MM.1S (cell line): ENCODE data around the gene SFTPB.
A peak's percentile ranks its signal among the peaks of the same experiment; 100 is the strongest.

Experiments used
- DNase-seq: peaks from one replicate; pipeline ENCODE4 v3.0.0-alpha.2; 2015
- H2AFZ ChIP-seq: fragments of 300-600 bp; sonication (generic); 2 replicates; pipeline ENCODE4 v1.6.0; 2016; ENCODE audit warnings: antibody characterized with exemption, low read length
- H3F3A ChIP-seq: fragments of 300-600 bp; sonication (generic); 2 replicates; pipeline ENCODE4 v1.6.1; 2016; ENCODE audit warnings: mild to moderate bottlenecking, antibody characterized with exemption, low read length, moderate library complexity, mixed read lengths; ENCODE audit not compliant: insufficient read depth
- H3K27ac ChIP-seq: fragments of 300-600 bp; sonication (generic); 2 replicates; pipeline ENCODE4 v1.5.1; 2016; ENCODE audit warnings: mild to moderate bottlenecking, low read length
- H3K27me3 ChIP-seq: fragments of 300-600 bp; sonication (generic); replicated peaks from 2 replicates; pipeline ENCODE4 v1.6.0; 2016; ENCODE audit warnings: low read length; ENCODE audit not compliant: insufficient read depth
- H3K36me3 ChIP-seq: fragments of 300-600 bp; sonication (generic); replicated peaks from 2 replicates; pipeline ENCODE4 v1.6.1; 2016; ENCODE audit warnings: mild to moderate bottlenecking, low read length, mixed read lengths; ENCODE audit not compliant: insufficient read depth
- H3K4me1 ChIP-seq: fragments of 300-600 bp; sonication (generic); 2 replicates; pipeline ENCODE4 v1.6.1; 2016; ENCODE audit warnings: low read length, mixed read lengths
- H3K4me2 ChIP-seq: fragments of 300-600 bp; sonication (generic); 2 replicates; pipeline ENCODE4 v1.6.0; 2016; ENCODE audit warnings: low read depth, low read length
- H3K4me3 ChIP-seq: fragments of 300-600 bp; sonication (generic); 2 replicates; pipeline ENCODE4 v1.5.1; 2016; ENCODE audit warnings: low read length, mixed read lengths
- H3K79me2 ChIP-seq: fragments of 300-600 bp; sonication (generic); 2 replicates; pipeline ENCODE4 v1.6.1; 2016; ENCODE audit warnings: mixed run types, low read length, mixed read lengths
- H3K9ac ChIP-seq: fragments of 300-600 bp; sonication (generic); 2 replicates; pipeline ENCODE4 v1.6.1; 2016; ENCODE audit warnings: low read length, mixed read lengths
- H3K9me2 ChIP-seq: fragments of 300-600 bp; sonication (generic); replicated peaks from 2 replicates; pipeline ENCODE4 v1.6.1; 2016; ENCODE audit warnings: mild to moderate bottlenecking, low read length, mixed read lengths; ENCODE audit not compliant: insufficient read depth
- H3K9me3 ChIP-seq: fragments of 300-600 bp; sonication (generic); replicated peaks from 2 replicates; pipeline ENCODE4 v1.6.1; 2016; ENCODE audit warnings: mild to moderate bottlenecking, low read length, mixed read lengths; ENCODE audit not compliant: insufficient read depth
- H4K20me1 ChIP-seq: fragments of 300-600 bp; sonication (generic); 2 replicates; pipeline ENCODE4 v1.6.1; 2016; ENCODE audit warnings: mild to moderate bottlenecking, low read length, moderate library complexity, mixed read lengths; ENCODE audit not compliant: insufficient read depth
- EZH2 ChIP-seq: fragments of 300-600 bp; sonication (generic); optimal IDR thresholded peaks from 2 replicates; pipeline ENCODE3; 2017; ENCODE audit warnings: low read depth, mild to moderate bottlenecking, antibody characterized with exemption, low read length, mixed read lengths
- EZH2phosphoT487 ChIP-seq: fragments of 300-600 bp; sonication (generic); IDR thresholded peaks from 2 replicates; pipeline ENCODE4 v1.6.1; 2018; ENCODE audit warnings: antibody characterized with exemption, low read length
- TF ChIP-seq, protein P1 (sequence below): fragments of 300-600 bp; sonication (generic); IDR thresholded peaks from 2 replicates; pipeline ENCODE4 v1.5.1; 2016; ENCODE audit warnings: antibody characterized with exemption, low read length, mixed read lengths

Gene SFTPB

DNA sequence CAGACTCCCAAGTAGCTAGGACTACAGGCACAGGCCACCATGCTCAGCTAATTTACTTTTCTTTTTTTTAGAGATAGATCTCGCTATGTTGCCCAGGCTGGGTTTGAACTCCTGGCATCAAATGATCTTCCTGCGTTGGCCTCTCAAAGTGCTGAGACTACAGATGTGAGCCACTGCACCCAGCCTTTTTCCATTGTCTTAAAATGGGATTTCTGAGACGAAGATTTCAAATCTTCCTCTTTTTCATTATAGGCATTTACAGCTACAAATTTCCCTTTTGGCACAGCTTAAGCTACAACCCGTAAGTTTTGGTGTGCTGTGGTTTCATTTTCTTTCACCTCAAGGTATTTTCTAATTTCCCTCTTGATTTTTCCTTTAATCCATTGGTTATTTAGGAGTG lies 34.8 kb upstream of the SFTPB start:
- TF ChIP-seq, protein P1, sequence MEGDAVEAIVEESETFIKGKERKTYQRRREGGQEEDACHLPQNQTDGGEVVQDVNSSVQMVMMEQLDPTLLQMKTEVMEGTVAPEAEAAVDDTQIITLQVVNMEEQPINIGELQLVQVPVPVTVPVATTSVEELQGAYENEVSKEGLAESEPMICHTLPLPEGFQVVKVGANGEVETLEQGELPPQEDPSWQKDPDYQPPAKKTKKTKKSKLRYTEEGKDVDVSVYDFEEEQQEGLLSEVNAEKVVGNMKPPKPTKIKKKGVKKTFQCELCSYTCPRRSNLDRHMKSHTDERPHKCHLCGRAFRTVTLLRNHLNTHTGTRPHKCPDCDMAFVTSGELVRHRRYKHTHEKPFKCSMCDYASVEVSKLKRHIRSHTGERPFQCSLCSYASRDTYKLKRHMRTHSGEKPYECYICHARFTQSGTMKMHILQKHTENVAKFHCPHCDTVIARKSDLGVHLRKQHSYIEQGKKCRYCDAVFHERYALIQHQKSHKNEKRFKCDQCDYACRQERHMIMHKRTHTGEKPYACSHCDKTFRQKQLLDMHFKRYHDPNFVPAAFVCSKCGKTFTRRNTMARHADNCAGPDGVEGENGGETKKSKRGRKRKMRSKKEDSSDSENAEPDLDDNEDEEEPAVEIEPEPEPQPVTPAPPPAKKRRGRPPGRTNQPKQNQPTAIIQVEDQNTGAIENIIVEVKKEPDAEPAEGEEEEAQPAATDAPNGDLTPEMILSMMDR: no peak
- TF ChIP-seq EZH2phosphoT487 (no peak), EZH2 (no peak)
- Histone ChIP-seq H4K20me1 (no peaks in the 10 kb centered on the region), H3K36me3 (no peaks in the 10 kb centered on the region), H3K4me2 (peak overlapping the region; percentile 18), H3K9ac (no peak overlapping the region), H3F3A (peaks cover 11% of the 10 kb centered on the region), H3K4me1 (peaks cover 52% of the 10 kb centered on the region), H3K9me3 (no peaks in the 10 kb centered on the region), H3K9me2 (no peaks in the 10 kb centered on the region), H2AFZ (no peak overlapping the region), H3K4me3 (no peak overlapping the region), H3K79me2 (no peaks in the 10 kb centered on the region), H3K27ac (peak overlapping the region; percentile 29; the same call in 1 of the 2 replicates), H3K27me3 (no peaks in the 10 kb centered on the region)
- no peak for DNase-seq

DNA sequence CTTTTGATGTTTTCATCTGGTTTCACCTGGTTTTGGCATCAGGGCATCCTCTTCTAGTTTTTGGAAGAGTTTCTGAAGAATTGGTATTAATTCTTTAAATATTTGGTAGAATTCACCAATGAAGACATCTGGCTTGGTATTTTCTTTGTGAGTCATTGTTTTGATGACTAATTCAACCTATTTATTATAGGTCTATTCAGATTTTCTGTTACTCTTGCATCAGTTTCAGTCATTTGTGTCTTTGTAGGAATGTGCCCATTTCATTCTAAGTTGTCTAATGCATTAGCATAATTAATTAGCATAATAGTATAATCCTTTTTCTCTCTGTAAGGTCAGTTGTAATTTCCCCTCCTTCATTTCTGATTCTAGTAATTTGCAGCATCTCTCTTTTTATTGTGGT lies 34.2 kb upstream of the SFTPB start:
- H3K9ac ChIP-seq: no peak overlapping the region
- H3K9me2 ChIP-seq: no peaks in the 10 kb centered on the region
- no peak for DNase-seq
- H3K4me1 ChIP-seq: peaks cover 47% of the 10 kb centered on the region
- H3K36me3 ChIP-seq: no peaks in the 10 kb centered on the region
- peak overlapping the region; percentile 18; the same call in 1 of the 2 replicates for H3K4me2 ChIP-seq
- no peaks in the 10 kb centered on the region for H4K20me1 ChIP-seq
- H3K27me3 ChIP-seq: no peaks in the 10 kb centered on the region
- peaks cover 11% of the 10 kb centered on the region for H3F3A ChIP-seq
- TF ChIP-seq EZH2phosphoT487 (no peak), EZH2 (no peak)
- TF ChIP-seq, protein P1: no peak
- no peak overlapping the region for H2AFZ ChIP-seq
- H3K4me3 ChIP-seq: no peak overlapping the region
- H3K9me3 ChIP-seq: no peaks in the 10 kb centered on the region
- no peaks in the 10 kb centered on the region for H3K79me2 ChIP-seq
- no peak overlapping the region for H3K27ac ChIP-seq

DNA sequence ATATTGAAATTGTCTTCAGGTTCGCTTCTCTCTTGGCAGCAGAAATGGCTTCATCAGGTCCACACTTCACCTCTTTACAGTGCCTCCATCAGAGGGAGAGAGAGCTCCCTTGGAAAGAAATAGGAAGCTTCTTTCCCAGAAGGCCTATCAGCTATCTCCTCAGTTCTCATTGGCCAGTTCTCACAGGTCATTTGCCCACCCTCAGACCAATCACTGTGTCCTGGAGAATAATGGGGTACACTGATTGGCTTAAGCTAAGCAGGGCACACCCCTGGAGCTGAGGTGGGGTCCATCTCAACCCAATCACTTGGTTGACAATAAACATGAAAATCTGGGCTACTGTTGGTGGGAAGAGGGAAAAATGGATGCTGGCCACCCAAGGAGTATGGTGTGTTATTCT lies 31.3 kb upstream of the SFTPB start:
- Histone ChIP-seq H3K9me2 (no peaks in the 10 kb centered on the region), H3K27ac (no peak overlapping the region), H3K9ac (no peak overlapping the region), H2AFZ (no peak overlapping the region), H3K27me3 (no peaks in the 10 kb centered on the region), H3F3A (no peaks in the 10 kb centered on the region), H3K4me2 (no peak overlapping the region), H3K4me3 (no peak overlapping the region), H3K4me1 (peaks cover 20% of the 10 kb centered on the region), H3K36me3 (no peaks in the 10 kb centered on the region), H3K9me3 (no peaks in the 10 kb centered on the region), H4K20me1 (no peaks in the 10 kb centered on the region), H3K79me2 (no peaks in the 10 kb centered on the region)
- TF ChIP-seq, protein P1: no peak
- TF ChIP-seq EZH2: no peak
- TF ChIP-seq EZH2phosphoT487: no peak
- DNase-seq: no peak
